Measurements from ENCODE around the gene PLEKHA4. TPM values are rescaled to one million over a fixed set of nuclear protein-coding genes. Genes with fewer than 3 reads are reported as not detected.
"Not testable (repeated sequence)": the region's sequence is repeated elsewhere in the genome, so short reads cannot be mapped to it uniquely, and the experiment has no call there.

PLEKHA4 gene
- 0.99 and 1.4 TPM in 2 replicates for polyA plus RNA-seq (2014; cell fraction: cytosol; rRNA removed)
- polyA plus RNA-seq (2014; cell fraction: nucleus; rRNA removed): 5.3 and 7.8 TPM in 2 replicates

DNA sequence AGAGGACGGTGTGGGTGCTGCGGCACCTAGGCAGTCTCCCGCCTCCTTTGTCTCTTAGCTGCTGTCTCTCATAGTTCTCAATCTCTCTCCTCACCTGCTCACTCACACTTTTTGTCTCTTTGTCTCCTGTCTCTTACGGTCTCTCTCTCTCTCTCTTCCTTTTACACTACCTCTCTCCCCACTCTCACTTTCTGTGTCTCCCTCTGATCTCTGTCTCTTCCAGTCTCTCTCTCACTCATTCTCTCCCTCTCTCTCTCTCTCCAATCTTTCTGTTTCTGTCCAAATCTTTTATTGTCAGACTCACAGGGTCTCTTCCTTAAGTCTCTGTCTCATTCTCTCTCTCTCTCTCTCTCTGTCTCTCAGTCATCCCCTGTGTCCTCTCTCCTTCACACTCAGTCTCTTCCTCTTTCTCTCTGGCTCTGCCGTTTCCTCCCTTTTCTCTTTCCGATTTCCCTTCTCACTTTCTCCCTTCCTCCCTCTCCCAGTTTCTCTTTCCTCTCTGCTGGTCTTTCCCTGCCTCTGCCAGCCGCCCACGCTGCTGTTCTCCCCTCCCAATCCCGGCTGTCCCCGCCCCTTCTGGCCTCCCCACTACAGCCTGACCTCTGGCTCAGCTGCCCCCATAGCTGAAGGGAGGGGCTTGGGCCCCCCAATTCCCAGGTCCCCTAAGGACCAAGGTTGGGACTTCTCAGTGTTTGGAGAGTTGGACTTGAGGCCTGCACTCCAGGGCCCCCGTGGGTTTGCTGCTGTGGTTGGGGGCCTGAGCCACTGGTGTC lies at the start of gene PLEKHA4:
TSS of gene PLEKHA4 (minus strand) at position 504 of the 773 bp plus-strand sequence. CDS start 997 bp downstream, outside the sequence.
- DNase-seq (ENCODE audit: low spot score): no peak

DNA sequence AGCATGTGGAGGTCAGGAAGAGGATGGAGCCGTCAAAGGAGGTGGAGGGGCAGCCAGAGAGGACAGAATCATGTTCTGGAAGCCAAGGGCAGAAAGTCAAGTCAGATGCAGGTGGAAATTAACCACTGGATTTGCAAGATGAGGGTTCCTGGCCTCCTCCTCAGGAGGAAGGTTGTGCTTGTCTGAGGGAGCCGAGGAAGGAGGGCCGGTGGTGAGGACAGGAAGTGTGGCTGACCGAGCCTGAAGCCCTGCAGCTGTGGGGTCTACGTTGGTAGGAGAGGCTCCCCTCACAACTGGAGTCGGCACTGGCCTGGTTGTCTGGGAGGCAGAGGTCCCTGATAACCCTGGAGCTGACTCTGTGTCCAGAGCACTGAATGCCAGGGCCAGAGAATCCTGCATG lies 49.7 kb upstream of the PLEKHA4 start:
- no peak for DNase-seq (ENCODE audit: low spot score)

- DNase-seq (ENCODE audit: low spot score): no peak
Measured at GRCh38 chr19:48915757-48916156, 47.3 kb upstream of the PLEKHA4 start.

DNA sequence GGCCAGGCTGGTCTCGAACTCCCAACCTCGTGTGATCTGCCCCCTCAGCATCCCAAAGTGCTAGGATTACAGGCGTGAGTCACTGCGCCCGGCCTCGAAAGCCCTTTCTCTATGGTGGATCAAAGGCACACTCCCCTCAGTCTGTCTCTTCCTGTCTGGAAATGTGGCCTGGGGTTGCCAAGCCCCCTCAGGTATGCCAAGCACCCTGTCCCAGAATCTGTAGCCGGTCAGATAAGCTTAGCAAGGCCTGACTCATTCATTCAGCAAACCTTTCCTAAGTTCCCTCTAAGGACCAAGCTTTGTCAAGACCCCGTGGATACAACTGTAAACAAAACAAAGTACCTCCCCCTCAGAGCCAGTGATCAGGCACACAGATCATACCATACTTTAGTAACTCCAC lies 45.8 kb upstream of the PLEKHA4 start:
- DNase-seq (ENCODE audit: low spot score): no peak

- DNase-seq (ENCODE audit: low spot score): no peak
Measured at GRCh38 chr19:48913114-48913889, 44.9 kb upstream of the PLEKHA4 start.

- no peak for DNase-seq (ENCODE audit: low spot score)
Measured at GRCh38 chr19:48910803-48911202, 42.4 kb upstream of the PLEKHA4 start.

DNA sequence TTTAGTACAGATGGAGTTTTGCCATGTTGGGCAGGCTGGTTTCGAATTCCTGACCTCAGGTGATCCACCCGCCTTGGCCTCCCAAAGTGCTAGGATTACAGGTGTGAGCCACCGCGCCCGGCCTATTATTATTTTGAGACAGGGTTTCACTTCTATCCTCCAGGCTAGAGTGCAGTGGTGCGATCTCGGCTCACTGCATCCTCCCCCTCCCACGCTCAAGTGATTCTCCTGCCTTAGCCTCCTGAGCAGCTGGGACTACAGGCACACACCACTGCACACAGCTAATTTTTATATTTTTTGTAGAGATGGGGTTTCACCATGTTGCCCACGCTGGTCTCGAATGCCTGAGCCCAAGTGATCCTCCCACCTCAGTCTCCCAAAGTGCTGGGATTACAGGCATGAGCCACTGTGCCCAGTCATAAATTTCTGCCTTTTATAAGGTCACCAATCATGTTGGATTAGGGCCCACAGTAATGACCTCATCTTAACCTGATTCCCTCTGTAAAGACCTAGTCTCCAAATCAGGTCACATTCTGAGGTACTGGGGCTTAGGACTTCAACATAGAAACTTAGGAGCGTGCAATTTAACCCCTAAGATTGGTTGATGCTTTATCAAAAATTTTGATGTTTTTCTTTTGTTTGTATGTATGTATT lies 41.1 kb upstream of the PLEKHA4 start:
- not testable (repeated sequence) for DNase-seq (ENCODE audit: low spot score)

DNA sequence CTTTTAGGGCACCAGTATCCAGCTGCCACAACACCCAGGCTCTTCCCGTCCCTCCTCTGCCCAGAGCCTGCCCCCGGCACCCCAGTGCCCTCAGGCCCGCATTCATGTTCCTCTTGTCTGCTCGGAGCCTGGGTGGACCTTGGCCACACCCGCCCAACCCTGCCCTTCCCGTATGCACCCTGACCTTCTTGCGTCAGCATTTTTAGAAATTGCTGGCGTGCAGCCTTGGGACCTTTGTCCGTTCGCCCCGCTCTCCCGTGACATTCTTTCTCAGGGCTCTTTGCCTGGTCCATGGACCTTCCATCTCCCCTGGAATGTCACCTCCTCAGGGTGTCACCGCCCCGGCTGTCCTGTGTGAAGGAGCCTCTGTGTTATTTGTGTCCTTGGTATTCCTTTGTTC lies 39.3 kb upstream of the PLEKHA4 start:
- no peak for DNase-seq (ENCODE audit: low spot score)

DNA sequence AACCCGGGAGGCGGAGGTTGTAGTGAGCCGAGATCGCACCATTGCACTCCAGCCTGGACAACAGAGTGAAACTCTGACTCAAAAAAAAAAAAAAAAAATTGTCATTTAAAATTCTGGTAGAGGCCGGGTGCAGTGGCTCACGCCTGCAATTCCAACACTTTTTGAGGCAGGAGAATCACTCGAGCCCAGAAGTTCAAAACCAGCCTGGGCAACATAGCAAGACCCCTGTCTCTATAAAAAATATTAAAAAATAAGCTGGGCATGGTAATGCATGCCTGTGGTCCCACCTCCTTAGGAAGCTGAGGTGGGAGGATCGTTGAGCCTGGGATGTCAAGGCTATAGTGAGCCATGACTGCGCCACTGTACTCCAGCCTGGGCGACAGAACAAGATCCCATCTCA lies 37.9 kb upstream of the PLEKHA4 start:
- DNase-seq (ENCODE audit: low spot score): no peak

DNA sequence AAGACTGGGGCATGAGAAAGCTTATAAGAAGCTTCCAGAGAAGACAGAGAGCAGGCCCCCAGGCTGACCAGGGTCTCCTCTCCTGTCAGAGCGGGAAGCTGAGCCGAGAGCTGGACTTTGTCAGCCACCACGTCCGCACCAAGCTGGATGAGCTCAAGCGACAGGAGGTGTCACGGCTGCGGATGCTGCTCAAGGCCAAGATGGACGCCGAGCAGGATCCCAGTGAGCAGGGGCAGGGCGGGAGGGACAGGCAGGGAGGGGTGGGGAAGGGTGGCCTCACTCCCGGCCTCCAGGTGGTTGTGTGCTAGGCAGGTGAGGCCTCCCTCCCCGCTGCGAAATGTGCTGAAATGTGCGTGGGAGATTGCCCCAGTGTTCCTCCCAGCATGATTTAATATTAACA lies 37.2 kb upstream of the PLEKHA4 start:
- DNase-seq (ENCODE audit: low spot score): no peak

DNA sequence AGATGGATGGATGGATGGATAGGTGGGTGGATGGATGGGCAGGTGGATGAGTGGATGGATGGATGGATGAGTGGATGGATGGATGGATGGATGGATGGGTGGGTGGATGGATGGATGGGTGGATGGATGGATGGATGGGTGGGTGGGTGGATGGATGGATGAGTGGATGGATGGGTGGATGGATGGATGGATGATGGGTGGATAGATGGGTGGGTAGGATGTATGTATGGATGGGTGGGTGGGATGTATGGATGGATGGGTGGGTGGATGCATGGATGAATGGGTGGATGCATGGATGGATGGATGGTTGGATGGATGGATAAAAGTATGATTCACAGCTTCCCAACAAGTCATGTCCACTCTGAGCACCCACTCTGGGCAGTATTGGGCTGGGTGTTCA lies 35.4 kb upstream of the PLEKHA4 start:
- not testable (repeated sequence) for DNase-seq (ENCODE audit: low spot score)

DNA sequence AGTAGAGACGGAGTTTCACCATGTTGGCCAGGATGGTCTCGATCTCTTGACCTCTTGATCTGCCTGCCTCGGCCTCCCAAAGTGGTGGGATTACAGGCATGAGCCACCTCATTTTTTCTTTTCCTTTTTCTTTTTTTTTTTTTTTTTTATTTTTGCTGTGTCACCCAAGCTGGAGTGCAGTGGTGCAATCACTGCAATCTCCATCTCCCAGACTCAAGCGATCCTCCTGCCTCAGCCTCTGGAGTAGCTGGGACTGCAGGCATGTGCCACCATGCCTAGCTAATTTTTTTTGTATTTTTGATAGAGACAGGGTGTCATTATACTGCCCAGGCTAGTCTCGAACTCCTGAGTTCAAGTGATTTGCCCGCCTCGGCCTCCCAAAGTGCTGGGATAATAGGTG lies 33.9 kb upstream of the PLEKHA4 start:
- DNase-seq (ENCODE audit: low spot score): not testable (repeated sequence)

DNA sequence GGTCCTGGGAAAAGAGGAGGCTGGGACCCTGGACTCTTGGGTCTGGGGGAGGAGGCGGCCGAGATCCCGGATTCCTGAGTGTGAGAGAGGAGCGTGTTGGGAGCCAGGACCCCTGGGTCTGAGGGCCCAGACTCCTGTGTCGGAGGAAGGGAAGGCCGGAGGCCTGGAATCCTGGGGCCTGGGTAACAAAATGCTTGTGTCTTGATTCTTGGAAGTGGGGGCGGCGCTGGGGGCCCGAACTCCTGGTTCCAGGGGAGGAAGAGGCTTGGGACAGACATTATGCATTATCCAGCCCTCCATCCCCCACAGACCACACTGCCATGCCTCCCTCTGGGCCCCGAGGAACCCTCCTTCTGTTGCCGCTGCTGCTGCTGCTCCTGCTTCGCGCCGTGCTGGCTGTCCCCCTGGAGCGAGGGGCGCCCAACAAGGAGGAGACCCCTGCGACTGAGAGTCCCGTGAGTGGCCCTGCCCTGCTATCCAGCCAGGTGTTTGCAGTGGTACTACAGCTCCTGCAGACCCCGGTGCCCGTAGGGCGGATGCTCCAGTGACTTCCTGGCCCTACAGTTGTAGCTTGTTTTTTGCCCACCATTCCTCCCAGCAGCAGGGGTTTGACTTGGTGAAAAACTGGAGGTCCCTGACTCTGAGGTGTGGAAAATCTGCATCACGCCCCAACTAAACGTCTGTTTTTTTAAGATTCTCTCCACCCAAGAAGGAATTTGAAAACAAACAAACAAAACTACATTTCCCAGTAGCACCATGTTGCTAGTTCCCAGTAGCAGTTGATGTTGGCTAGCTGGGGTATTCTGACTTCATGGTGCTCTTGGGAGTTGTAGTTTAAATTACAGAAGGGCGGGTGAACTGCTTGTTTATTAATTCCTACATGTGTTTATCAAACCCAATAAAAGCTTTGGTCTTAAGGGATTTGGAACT lies 32.3 kb upstream of the PLEKHA4 start:
- DNase-seq (ENCODE audit: low spot score): no peak

DNA sequence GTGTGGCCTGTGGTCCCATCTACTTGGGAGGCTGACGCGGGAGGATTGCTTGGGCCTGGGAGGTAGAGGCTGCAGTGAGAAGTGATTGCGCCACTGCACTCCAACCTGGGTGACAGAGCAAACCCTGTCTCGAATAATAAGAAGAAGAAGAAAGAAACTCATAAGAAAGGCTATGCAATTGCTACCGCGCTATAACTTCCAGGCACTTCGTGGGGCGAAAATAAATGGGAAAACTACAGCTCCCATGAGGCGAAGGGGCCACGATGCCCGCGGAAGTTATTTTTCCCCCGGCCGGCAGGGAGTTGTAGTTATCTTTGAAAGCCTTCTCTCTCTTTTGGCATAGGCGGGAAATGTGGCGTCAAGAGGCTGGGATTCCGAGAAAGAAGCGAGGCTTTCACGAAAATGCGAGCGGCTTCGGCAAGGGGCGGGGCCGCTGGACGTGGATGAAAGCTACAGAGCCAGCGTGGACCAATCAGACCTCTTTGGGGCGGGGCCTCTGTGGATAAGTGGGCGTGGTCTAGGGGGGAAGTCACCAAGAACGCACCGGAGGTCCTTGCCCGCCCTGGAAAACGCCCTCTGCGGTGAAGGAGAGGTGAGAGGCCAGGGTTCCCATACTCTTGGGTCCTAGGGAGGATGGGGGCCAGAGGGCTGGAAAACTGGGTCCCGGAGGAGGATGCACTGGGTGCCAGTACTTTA lies 31.5 kb upstream of the PLEKHA4 start, which contains the start of gene NUCB1:
TSS of gene NUCB1 (plus strand) at position 532 of the 696 bp plus-strand sequence. CDS start 485 bp downstream, outside the sequence.
- DNase-seq (ENCODE audit: low spot score): peak; percentile 95

DNA sequence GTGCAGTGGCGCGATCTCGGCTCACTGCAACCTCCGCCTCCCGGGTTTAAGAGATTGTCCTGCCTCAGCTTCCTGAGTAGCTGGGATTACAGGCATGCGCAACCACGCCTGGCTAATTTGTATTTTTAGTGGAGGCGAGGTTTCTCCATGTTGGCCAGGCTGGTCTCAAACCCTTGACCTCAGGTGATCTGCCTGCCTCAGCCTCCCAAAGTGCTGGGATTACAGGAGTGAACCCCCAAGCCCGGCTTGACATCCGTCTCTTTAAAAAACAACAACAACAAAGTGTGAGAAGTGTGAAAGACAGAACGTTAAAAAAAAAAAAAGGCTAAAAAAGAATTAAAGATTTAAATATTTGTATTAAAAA lies 31.0 kb upstream of the PLEKHA4 start:
- DNase-seq (ENCODE audit: low spot score): not testable (repeated sequence)

GRCh38 chr19:48897181-48897580 lies 28.8 kb upstream of the PLEKHA4 start:
- DNase-seq (ENCODE audit: low spot score): no peak

DNA sequence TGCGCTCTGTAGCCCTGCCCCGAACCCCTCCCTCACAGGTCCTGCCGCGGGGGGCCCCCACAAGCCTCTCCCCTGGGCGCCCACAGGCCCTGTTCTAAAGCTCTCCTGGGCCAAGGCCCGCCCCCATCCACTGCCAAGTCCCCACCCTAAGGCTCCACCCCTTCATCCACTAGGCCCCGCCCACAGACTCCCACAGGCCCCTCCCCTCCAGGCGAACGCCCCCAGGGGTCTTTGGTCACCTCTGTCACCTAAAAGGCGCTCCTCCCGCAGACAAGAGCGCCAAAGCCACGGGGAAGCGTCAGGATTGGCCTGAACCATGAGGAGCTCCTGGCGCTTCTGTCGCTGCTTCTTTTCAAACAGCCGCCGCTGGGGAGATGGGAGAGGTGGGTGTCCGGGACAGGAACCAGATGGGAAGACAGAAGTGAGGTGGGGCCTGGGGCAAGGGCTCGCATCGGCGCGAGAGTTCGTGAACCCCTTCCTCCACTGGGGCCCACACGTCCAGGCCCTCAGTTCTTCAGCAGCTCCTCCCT lies 27.8 kb upstream of the PLEKHA4 start:
- peak; percentile 72 for DNase-seq (ENCODE audit: low spot score)

GRCh38 chr19:48895226-48895625 lies 26.8 kb upstream of the PLEKHA4 start:
- DNase-seq (ENCODE audit: low spot score): no peak

GRCh38 chr19:48890551-48890950 lies 22.1 kb upstream of the PLEKHA4 start:
- no peak for DNase-seq (ENCODE audit: low spot score)

GRCh38 chr19:48889496-48889895 lies 21.1 kb upstream of the PLEKHA4 start:
- DNase-seq (ENCODE audit: low spot score): not testable (repeated sequence)

Measured in SK-N-DZ (cell line).